Left ventricle myocardium superior (tissue), 1 donor: ENCODE measurements around the gene MTHFSD. TPM values are rescaled to one million over a fixed set of nuclear protein-coding genes. Genes with fewer than 3 reads are reported as not detected.
A peak's percentile ranks its signal among the peaks of the same experiment; 100 is the strongest.

Source experiments
- ATAC-seq: fragments of 200-7000 bp; cut with Tn5 transposase; one replicate; pipeline ENCODE4 v1.9.1; 2020; ENCODE audit warnings: mild to moderate bottlenecking, moderate library complexity
- DNase-seq: peaks from one replicate; pipeline ENCODE4 v3.0.0-alpha.2; 2020
- intact Hi-C: fragments of 100-400 bp; cut with micrococcal nuclease; formaldehyde crosslinking; loops from one replicate; pipeline ENCODE4 v1.11.0; 2022
- total RNA-seq: library from RNA; stranded (reverse); fragmentation: NEBNext Ultra II Directional; extraction: Animal tissue kit (Norgen Biotek cat#: 25700); gene quantifications from one replicate; pipeline ENCODE4 v1.2.1, GENCODE V29; 2021
- donor health status: DM: no; HTN: yes; CAD: no; lungs with severe emphysema.

The MTHFSD gene
- total RNA-seq, 1 donor from 2014 or later = 12.6 TPM

- intact Hi-C loops = loop anchor here (10.0 kb wide), 1 partner anchor 182 kb away; no protein-coding TSS in a partner anchor
- no peak for ATAC-seq
- DNase-seq = no peak
These were observed 18.2 kb upstream of the MTHFSD start for GRCh38 chr16:86573215-86573614.

GRCh38 chr16:86572606-86573005 is 17.6 kb upstream of the MTHFSD start:
- DNase-seq = no peak
- no peak for ATAC-seq
- intact Hi-C loops = loop anchor here (10.0 kb wide), 1 partner anchor 182 kb away; no protein-coding TSS in a partner anchor

- ATAC-seq (no peak), DNase-seq (no peak)
- intact Hi-C loops = loop anchor here (10.0 kb wide), 1 partner anchor 183 kb away; no protein-coding TSS in a partner anchor
These were observed 17.0 kb upstream of the MTHFSD start for GRCh38 chr16:86572041-86572521.

GRCh38 chr16:86571530-86571915 is 16.5 kb upstream of the MTHFSD start:
- intact Hi-C loops = loop anchor here (10.0 kb wide), 1 partner anchor 183 kb away; no protein-coding TSS in a partner anchor
- ATAC-seq (no peak), DNase-seq (no peak)

GRCh38 chr16:86570558-86571529 is 15.8 kb upstream of the MTHFSD start:
- ATAC-seq (no peak), DNase-seq (no peak)
- intact Hi-C loops = loop anchor here (10.0 kb wide), 1 partner anchor 184 kb away; no protein-coding TSS in a partner anchor

- intact Hi-C loops = loop anchor here (5.0 to 10.0 kb wide), 2 partner anchors 185 to 492 kb away; no protein-coding TSS in a partner anchor
- ATAC-seq = no peak
- no peak for DNase-seq
These were observed 14.8 kb upstream of the MTHFSD start for GRCh38 chr16:86569701-86570447.

GRCh38 chr16:86568677-86569623 is 13.9 kb upstream of the MTHFSD start:
- ATAC-seq = no peak
- DNase-seq = peak; percentile 31
- intact Hi-C loops = loop anchor here (5.0 kb wide), 1 partner anchor 493 kb away; no protein-coding TSS in a partner anchor

- ATAC-seq (peak; percentile 34), DNase-seq (peak; percentile 66)
- intact Hi-C loops = loop anchor here (5.0 kb wide), 1 partner anchor 494 kb away; no protein-coding TSS in a partner anchor
These were observed 12.9 kb upstream of the MTHFSD start for GRCh38 chr16:86567701-86568581.

GRCh38 chr16:86566966-86567700 is 12.1 kb upstream of the MTHFSD start:
- intact Hi-C loops = loop anchor here (5.0 kb wide), 1 partner anchor 495 kb away; no protein-coding TSS in a partner anchor
- peak; percentile 69 for DNase-seq

GRCh38 chr16:86566601-86566965 is 11.5 kb upstream of the MTHFSD start, which contains the start of gene FOXC2:
Gene FOXC2, plus strand, starts transcription at chr16:86566829. Its CDS starts 507 bp downstream, at chr16:86567336.
- intact Hi-C loops = loop anchor here (5.0 kb wide), 1 partner anchor 496 kb away; no protein-coding TSS in a partner anchor
- peak; percentile 66 for ATAC-seq
- peak; percentile 93 for DNase-seq

More at GRCh38 chr16:86566966-86567700, 12.1 kb upstream of the MTHFSD start:
- ATAC-seq = peak; percentile 60

GRCh38 chr16:86565644-86566511 is 10.8 kb upstream of the MTHFSD start:
- ATAC-seq = no peak
- no peak for DNase-seq
- intact Hi-C loops = loop anchor here (5.0 kb wide), 1 partner anchor 496 kb away; no protein-coding TSS in a partner anchor

GRCh38 chr16:86565181-86565631 is 10.2 kb upstream of the MTHFSD start:
- DNase-seq = no peak
- no peak for ATAC-seq
- intact Hi-C loops = loop anchor here (5.0 kb wide), 1 partner anchor 497 kb away; no protein-coding TSS in a partner anchor

- ATAC-seq = peak; percentile 71
- intact Hi-C loops = loop anchor here (5.0 kb wide), 1 partner anchor 714 kb away; no protein-coding TSS in a partner anchor
These were observed 8.7 kb upstream of the MTHFSD start for GRCh38 chr16:86563469-86564345.

GRCh38 chr16:86562356-86562755 is 7.3 kb upstream of the MTHFSD start:
- DNase-seq = no peak
- intact Hi-C loops = loop anchor here (5.0 kb wide), 1 partner anchor 715 kb away; no protein-coding TSS in a partner anchor
- ATAC-seq = no peak

More at GRCh38 chr16:86563469-86564345, 8.7 kb upstream of the MTHFSD start:
- peak; percentile 90 for DNase-seq
